K562 treated with DMSO at 1 percent for 24 hours (cell line): Measurements from ENCODE around the gene UBE2J1. TPM values are rescaled to one million over a fixed set of nuclear protein-coding genes. Genes with fewer than 3 reads are reported as not detected.

ENCODE experiments used
- total RNA-seq: library from RNA; unstranded; fragments of 300-600 nt; gene quantifications from 2 replicates; pipeline ENCODE4 v1.2.3, GENCODE V29; 2022; ENCODE audit warnings: low read depth; ENCODE audit not compliant: insufficient read depth

UBE2J1 gene
- 19.5 and 21.4 TPM in 2 replicates for total RNA-seq

DNA sequence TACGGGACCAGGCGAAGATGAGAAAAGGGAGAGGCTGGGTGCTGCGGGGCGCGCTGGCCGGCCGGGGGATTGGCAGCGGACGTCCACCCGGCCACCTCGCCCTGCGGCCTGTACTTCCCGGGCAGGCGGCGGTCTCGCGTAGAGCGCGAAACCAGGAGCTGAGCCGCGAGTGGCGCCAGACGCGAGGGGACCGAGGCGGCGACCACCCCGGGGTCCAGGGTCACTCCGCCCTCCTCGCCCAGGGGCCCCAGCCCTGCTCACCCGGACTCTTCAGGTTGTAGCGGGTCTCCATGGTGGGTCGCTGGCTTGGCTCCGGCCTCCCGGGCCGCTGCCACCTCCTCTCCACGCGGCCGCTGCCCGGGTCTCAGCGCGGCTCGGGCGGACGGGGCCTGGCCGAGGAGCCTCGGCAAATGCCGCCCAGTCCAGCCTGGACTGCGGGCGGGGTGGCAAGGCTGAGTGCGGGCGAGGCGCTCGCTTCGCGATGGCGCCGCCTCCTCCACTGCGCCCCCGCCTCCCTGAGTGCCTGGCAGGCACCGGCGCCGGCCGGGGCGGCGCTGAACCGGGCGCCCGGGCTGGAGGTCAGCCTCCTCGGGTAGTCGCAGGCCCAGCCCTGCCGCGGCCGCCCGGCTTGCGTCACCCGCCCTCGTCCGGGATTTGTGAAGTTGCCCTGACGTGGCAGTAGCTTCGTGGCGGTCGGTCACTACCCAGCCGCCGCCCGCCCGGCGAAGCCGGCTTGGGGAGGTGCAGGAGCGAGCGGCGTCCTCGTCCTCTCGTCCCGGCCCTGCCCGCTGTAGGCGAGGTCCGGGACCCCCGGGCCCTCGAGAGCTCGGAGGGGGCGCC lies at the start of gene UBE2J1:
Gene UBE2J1, minus strand, starts transcription at position 445 of the 840 bp plus-strand sequence. Its CDS starts 153 bp downstream, at position 292.

GRCh38 chr6:89315249-89315885 lies 37.2 kb downstream of the UBE2J1 start, which contains the start of gene GABRR2:
Gene GABRR2, minus strand, starts transcription at chr6:89315299. Its CDS starts 134 bp downstream, at chr6:89315165.

Other genes starting within 250 kb of the UBE2J1 start
- gene SRSF12, start 234.7 kb downstream of the UBE2J1 start, total RNA-seq, result not detected in 2 replicates
- gene PM20D2, start 206.7 kb downstream of the UBE2J1 start, total RNA-seq, result 0.36 and 0.53 TPM in 2 replicates
- gene GABRR1, start 135.4 kb downstream of the UBE2J1 start, total RNA-seq, result 0.20 TPM in 1 of 2 replicates, not detected in the other
- gene GABRR2, start 37.4 kb downstream of the UBE2J1 start, total RNA-seq, result 0.21 TPM in 1 of 2 replicates, not detected in the other
- 0.17 TPM in 1 of 2 replicates, not detected in the other for gene RRAGD, start 59.6 kb upstream of the UBE2J1 start, total RNA-seq
- gene ANKRD6, start 80.4 kb upstream of the UBE2J1 start, total RNA-seq, result 0.21 and 0.27 TPM in 2 replicates